Neural cell (in vitro differentiated cells): ENCODE data around the gene SNPH. TPM values are rescaled to one million over a fixed set of nuclear protein-coding genes. Genes with fewer than 3 reads are reported as not detected.

ENCODE experiments used
- H2AFZ ChIP-seq: fragments of 200-600, 300-800 bp; sonication (generic), shearing (Covaris generic); 2 replicates; pipeline ENCODE4 v1.6.0; 2014; ENCODE audit warnings: low read depth, mild to moderate bottlenecking, antibody characterized with exemption, low read length, moderate library complexity
- H3F3A ChIP-seq: fragments of 200-600 bp; shearing (Covaris generic); 2 replicates; pipeline ENCODE4 v1.6.1; 2016; ENCODE audit warnings: mild to moderate bottlenecking, moderate library complexity, mixed read lengths, antibody characterized with exemption, low read length; ENCODE audit not compliant: insufficient read depth, poor library complexity, severe bottlenecking
- H3K27ac ChIP-seq: fragments of 200-600, 300-800 bp; sonication (generic), shearing (Covaris generic); 2 replicates; pipeline ENCODE4 v1.5.1; 2014; ENCODE audit warnings: mild to moderate bottlenecking, low read length, moderate library complexity
- H3K27me3 ChIP-seq: fragments of 300-800, 200-600 bp; sonication (generic), shearing (Covaris generic); 2 replicates; pipeline ENCODE4 v1.6.0; 2014; ENCODE audit warnings: mild to moderate bottlenecking, low read depth, low read length, moderate library complexity; ENCODE audit not compliant: insufficient read depth
- H3K36me3 ChIP-seq: fragments of 300-800, 200-600 bp; sonication (generic), shearing (Covaris generic); 2 replicates; pipeline ENCODE4 v1.5.1; 2014; ENCODE audit warnings: mild to moderate bottlenecking, antibody characterized with exemption, low read length, moderate library complexity; ENCODE audit not compliant: insufficient read depth
- H3K4me2 ChIP-seq: fragments of 300-800, 200-600 bp; sonication (generic), shearing (Covaris generic); 2 replicates; pipeline ENCODE4 v1.6.0; 2014; ENCODE audit warnings: mild to moderate bottlenecking, low read length
- H3K4me3 ChIP-seq: fragments of 300-800, 200-600 bp; sonication (generic), shearing (Covaris generic); 2 replicates; pipeline ENCODE4 v1.5.1; 2014; ENCODE audit warnings: mild to moderate bottlenecking, low read length, moderate library complexity
- H3K79me2 ChIP-seq: fragments of 200-600 bp; shearing (Covaris generic); replicated peaks from 2 replicates; pipeline ENCODE4 v1.6.0; 2014; ENCODE audit warnings: mild to moderate bottlenecking, low read length, moderate library complexity; ENCODE audit not compliant: insufficient read depth
- H3K9ac ChIP-seq: fragments of 300-800, 200-600 bp; sonication (generic), shearing (Covaris generic); 2 replicates; pipeline ENCODE4 v1.6.1; 2016; ENCODE audit warnings: mild to moderate bottlenecking, low read length, mixed read lengths
- H3K9me2 ChIP-seq: fragments of 200-600 bp; shearing (Covaris generic); 2 replicates; pipeline ENCODE4 v1.6.1; 2016; ENCODE audit warnings: mild to moderate bottlenecking, low read length, mixed read lengths; ENCODE audit not compliant: insufficient read depth
- H3K9me3 ChIP-seq: fragments of 200-600, 300-800 bp; sonication (generic), shearing (Covaris generic); 2 replicates; pipeline ENCODE4 v1.6.1; 2016; ENCODE audit warnings: mild to moderate bottlenecking, mixed run types, low read length, moderate library complexity, mixed read lengths
- H4K20me1 ChIP-seq: fragments of 200-600 bp; shearing (Covaris generic); 2 replicates; pipeline ENCODE4 v1.6.1; 2016; ENCODE audit warnings: mild to moderate bottlenecking, mixed run types; ENCODE audit not compliant: insufficient read depth
- CTCF ChIP-seq: fragments of 450-650 bp; IDR thresholded peaks from 2 replicates; pipeline ENCODE4 v1.5.1; 2014; ENCODE audit warnings: antibody characterized with exemption, mild to moderate bottlenecking, moderate library complexity; ENCODE audit not compliant: poor library complexity, severe bottlenecking
- EP300 ChIP-seq: fragments of 450-650 bp; conservative IDR thresholded peaks from 2 replicates; pipeline ENCODE4 v1.6.1; 2014; ENCODE audit warnings: antibody characterized with exemption, mild to moderate bottlenecking, moderate library complexity; ENCODE audit not compliant: poor library complexity, severe bottlenecking
- EZH2 ChIP-seq: fragments of 200-600, 300-800 bp; shearing (Covaris generic), sonication (generic); IDR thresholded peaks from 2 replicates; pipeline ENCODE4 v1.6.1; 2014; ENCODE audit warnings: antibody characterized with exemption, low read length, borderline replicate concordance, mild to moderate bottlenecking; ENCODE audit not compliant: insufficient read depth, poor library complexity, severe bottlenecking
- MXI1 ChIP-seq: fragments of 450-650 bp; conservative IDR thresholded peaks from 2 replicates; pipeline ENCODE4 v1.6.1; 2014; ENCODE audit warnings: antibody characterized with exemption, mild to moderate bottlenecking; ENCODE audit not compliant: poor library complexity, severe bottlenecking
- POLR2AphosphoS5 ChIP-seq: IDR thresholded peaks from 2 replicates; pipeline ENCODE4 v1.6.1; 2012
- RAD21 ChIP-seq: fragments of 450-650 bp; conservative IDR thresholded peaks from 2 replicates; pipeline ENCODE4 v1.6.1; 2014; ENCODE audit warnings: antibody characterized with exemption, mild to moderate bottlenecking, moderate library complexity
- REST ChIP-seq: IDR thresholded peaks from 2 replicates; pipeline ENCODE4 v1.6.1; 2012; ENCODE audit warnings: borderline replicate concordance
- SMC3 ChIP-seq: fragments of 450-650 bp; conservative IDR thresholded peaks from 2 replicates; pipeline ENCODE4 v1.6.1; 2014; ENCODE audit warnings: antibody characterized with exemption, mild to moderate bottlenecking, moderate library complexity; ENCODE audit not compliant: poor library complexity
- TAF1 ChIP-seq: IDR thresholded peaks from 2 replicates; pipeline ENCODE4 v1.6.1; 2012; ENCODE audit warnings: low read depth
- polyA plus RNA-seq: library from polyadenylated mRNA; depleted of rRNA; stranded (reverse); fragments of >200 nt; gene quantifications from 2 replicates; pipeline ENCODE4 v1.2.3, GENCODE V29; 2014

The SNPH gene
- polyA plus RNA-seq, 1 donor from 2014 or later = 25.6 TPM

- Histone ChIP-seq H3K4me2 (no peak overlapping the region), H3F3A (no peaks in the 10 kb centered on the region), H3K9me2 (no peaks in the 10 kb centered on the region), H2AFZ (no peak overlapping the region), H3K9ac (no peak overlapping the region), H4K20me1 (no peaks in the 10 kb centered on the region), H3K27ac (no peak overlapping the region), H3K4me3 (no peak overlapping the region), H3K27me3 (no peaks in the 10 kb centered on the region), H3K36me3 (no peaks in the 10 kb centered on the region), H3K79me2 (no peaks in the 10 kb centered on the region), H3K9me3 (no peaks in the 10 kb centered on the region)
- TF ChIP-seq EP300 (no peak), TAF1 (no peak), POLR2AphosphoS5 (no peak), REST (no peak), CTCF (no peak), MXI1 (no peak), SMC3 (no peak), RAD21 (no peak), EZH2 (no peak)
These were observed 41.5 kb downstream of the SNPH start for GRCh38 chr20:1307571-1307971.

- Histone ChIP-seq H3F3A (no peaks in the 10 kb centered on the region), H4K20me1 (no peaks in the 10 kb centered on the region), H3K79me2 (no peaks in the 10 kb centered on the region), H3K4me3 (no peak overlapping the region), H3K4me2 (no peak overlapping the region), H3K9ac (no peak overlapping the region), H3K27me3 (no peaks in the 10 kb centered on the region), H3K9me2 (no peaks in the 10 kb centered on the region), H3K9me3 (no peaks in the 10 kb centered on the region), H2AFZ (no peak overlapping the region), H3K27ac (no peak overlapping the region), H3K36me3 (no peaks in the 10 kb centered on the region)
- no peak for TF ChIP-seq EP300
- no peak for TF ChIP-seq REST
- no peak for TF ChIP-seq SMC3
- TF ChIP-seq MXI1 = no peak
- no peak for TF ChIP-seq TAF1
- no peak for TF ChIP-seq POLR2AphosphoS5
- no peak for TF ChIP-seq EZH2
- no peak for TF ChIP-seq CTCF
- TF ChIP-seq RAD21 = no peak
These were observed 42.1 kb downstream of the SNPH start for GRCh38 chr20:1308067-1308701.
